ENCODE results near the gene CYB5A. TPM values are rescaled to one million over a fixed set of nuclear protein-coding genes. Genes with fewer than 3 reads are reported as not detected.

CYB5A gene
- total and polyA plus RNA-seq, 2 of the 8 experiments (the other 6 are each of a cell fraction or from before 2014, with no cell fraction given), result 154 to 195 TPM

DNA sequence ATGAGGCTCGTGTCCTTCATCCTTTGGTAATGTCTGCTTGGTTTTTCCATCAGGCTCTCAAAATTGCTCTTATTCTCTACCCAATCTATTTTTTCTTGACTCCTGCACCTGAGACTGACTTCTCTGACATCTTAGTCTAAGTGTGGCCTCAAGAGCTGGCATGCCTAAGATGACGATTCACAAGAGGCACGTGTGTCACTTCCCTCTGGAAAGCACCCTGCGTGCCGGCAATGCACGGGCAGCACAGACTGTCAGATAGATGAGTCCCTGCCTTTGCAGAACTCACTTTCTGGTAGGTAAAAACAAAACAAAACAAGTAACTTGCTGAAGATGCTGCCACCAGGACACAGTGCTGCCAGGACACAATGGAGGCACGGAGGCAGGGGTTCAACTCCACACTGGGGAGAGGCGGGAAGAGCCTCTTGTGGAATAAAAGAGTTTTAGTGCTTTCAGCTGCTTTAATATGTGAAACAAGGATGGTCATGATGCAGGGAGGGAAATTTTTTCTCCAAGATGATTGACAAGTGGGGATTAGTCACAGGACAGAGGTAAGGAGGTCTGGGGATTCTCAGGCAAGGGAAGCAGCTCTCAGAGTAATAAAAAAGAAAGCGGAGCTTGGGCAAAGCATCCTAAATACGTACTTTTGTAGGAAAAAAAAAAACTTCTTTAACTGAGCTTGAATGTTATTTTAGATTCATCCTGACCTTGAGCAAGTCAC lies 27.3 kb downstream of the CYB5A start:
- Histone ChIP-seq H3K23me2 (ENCODE audit: low read depth, low read length) (no peaks in the 10 kb centered on the region), H2BK15ac (ENCODE audit: low read length) (no peak overlapping the region), H3K36me3 (ENCODE audit: control insufficient read depth in 2 of 4, insufficient read depth in 4 of 4, low read length in 3 of 4) (peaks cover 0 to 21% (median 9%) of the 10 kb centered on the region in 4 experiments; a peak in 3 of 8 replicates), H4K5ac (ENCODE audit: insufficient read length, low read depth, low read length) (no peak overlapping the region), H3K4me2 (ENCODE audit: insufficient read depth in 1 of 2, low read depth in 2 of 2, low read length in 2 of 2) (no peak overlapping the region), H2AK5ac (ENCODE audit: low read depth, low read length) (no peak overlapping the region), H2BK12ac (ENCODE audit: low read depth, low read length) (no peak overlapping the region), H3K18ac (ENCODE audit: extremely low read depth, low read length) (no peak overlapping the region), H2BK5ac (ENCODE audit: low read depth, low read length) (no peak overlapping the region), H3K9ac (replicated peaks in 1 of 4; ENCODE audit: extremely low read depth in 1 of 4, low read depth in 3 of 4, low read length in 3 of 4) (no peak overlapping the region), H3K14ac (ENCODE audit: insufficient read length) (no peak overlapping the region), H2AFZ (ENCODE audit: low read length) (no peak overlapping the region), H4K20me1 (replicated peaks in 1 of 2; ENCODE audit: control insufficient read depth in 1 of 2, insufficient read depth in 2 of 2, low read length in 2 of 2) (peaks cover 3 to 5% of the 10 kb centered on the region in 2 experiments), H3K27me3 (replicated peaks in 1 of 4; ENCODE audit: control insufficient read depth in 3 of 4, extremely low read depth in 1 of 4, insufficient read depth in 3 of 4, low read length in 3 of 4) (no peaks in the 10 kb centered on the region), H3K79me1 (ENCODE audit: low read depth, low read length) (peaks cover 9% of the 10 kb centered on the region), H3K4me1 (replicated peaks in 1 of 4; ENCODE audit: control insufficient read depth in 3 of 4, insufficient read depth in 4 of 4, low read length in 3 of 4) (peaks cover 0 to 8% (median 0%) of the 10 kb centered on the region in 4 experiments; a peak in 2 of 7 replicates), H3K79me2 (ENCODE audit: control insufficient read depth in 1 of 2, insufficient read depth in 2 of 2, low read length in 2 of 2) (peaks cover 0 to 33% of the 10 kb centered on the region in 2 experiments; a peak in 2 of 4 replicates), H4K91ac (replicated peaks; ENCODE audit: insufficient read length, low read length) (no peak overlapping the region), H2BK20ac (ENCODE audit: low read length) (no peak overlapping the region), H3K23ac (ENCODE audit: insufficient read length) (no peak overlapping the region), H2BK120ac (replicated peaks; ENCODE audit: low read depth, low read length) (no peak overlapping the region), H3K56ac (replicated peaks; ENCODE audit: insufficient read length, low read depth, low read length) (no peak overlapping the region), H3K4ac (replicated peaks; ENCODE audit: insufficient read length, low read depth, low read length) (no peak overlapping the region), H3K9me3 (ENCODE audit: insufficient read depth in 2 of 2, low read depth in 1 of 2, low read length in 1 of 2) (no peaks in the 10 kb centered on the region), H4K8ac (ENCODE audit: extremely low read depth, insufficient read depth, low read length) (no peak overlapping the region), H3K27ac (ENCODE audit: low read depth, low read length) (no peak overlapping the region), H3K4me3 (ENCODE audit: extremely low read depth in 1 of 4, insufficient read depth in 2 of 4, low read depth in 3 of 4, low read length in 4 of 4) (no peak overlapping the region)
- 75% methylated on average over 10 of the region's 10 CpGs; no CpG with 5 or more reads in 1 of the 2 experiments for WGBS, 2 experiments (ENCODE audit: extremely low coverage in 1 of 2, insufficient coverage in 1 of 2, insufficient read length in 1 of 2, insufficient replicate concordance in 2 of 2, low coverage in 1 of 2, low lambda C conversion rate in 2 of 2, missing lambda C conversion rate in 1 of 2)
- POLR2A ChIA-PET (ENCODE audit: partially characterized antibody), result interaction anchor here (1.5 kb wide), 1 partner anchor 10 kb away, joined by 6 read pairs; no protein-coding TSS in a partner anchor
- DNase-seq (ENCODE audit: low read depth in 1 of 2, low spot score in 2 of 2), result no peak
- FAIRE-seq, result no peak
- CTCF ChIA-PET (ENCODE audit: partially characterized antibody), result interaction anchor here (0.8 to 1.2 kb wide), 2 partner anchors 11 to 23 kb away, joined by 3 to 4 read pairs; no protein-coding TSS in a partner anchor
- TF ChIP-seq EP300 (IDR thresholded peaks at IDR 0.05; ENCODE audit: borderline replicate concordance in 1 of 2, low read depth in 2 of 2, low read length in 2 of 2), result no peak
- TF ChIP-seq KDM1A (IDR thresholded peaks at IDR 0.05; ENCODE audit: borderline replicate concordance, low read length), result no peak
- no peak for TF ChIP-seq TEAD4 (IDR thresholded peaks at IDR 0.05; ENCODE audit: low read depth, low read length)
- TF ChIP-seq GABPA (IDR thresholded peaks at IDR 0.05; ENCODE audit: borderline replicate concordance, insufficient read depth, low read length), result no peak
- TF ChIP-seq SIX5 (IDR thresholded peaks at IDR 0.05; ENCODE audit: low read depth, low read length), result no peak
- TF ChIP-seq, protein P1, sequence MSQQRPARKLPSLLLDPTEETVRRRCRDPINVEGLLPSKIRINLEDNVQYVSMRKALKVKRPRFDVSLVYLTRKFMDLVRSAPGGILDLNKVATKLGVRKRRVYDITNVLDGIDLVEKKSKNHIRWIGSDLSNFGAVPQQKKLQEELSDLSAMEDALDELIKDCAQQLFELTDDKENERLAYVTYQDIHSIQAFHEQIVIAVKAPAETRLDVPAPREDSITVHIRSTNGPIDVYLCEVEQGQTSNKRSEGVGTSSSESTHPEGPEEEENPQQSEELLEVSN (IDR thresholded peaks at IDR 0.05), result no peak
- no peak for TF ChIP-seq JUND (IDR thresholded peaks at IDR 0.05; ENCODE audit: low read length)
- TF ChIP-seq KDM5A (IDR thresholded peaks at IDR 0.05; ENCODE audit: low read length), result no peak
- no peak for TF ChIP-seq HDAC2 (IDR thresholded peaks at IDR 0.05; ENCODE audit: borderline replicate concordance in 1 of 2, low read depth in 2 of 2, low read length in 2 of 2)
- no peak for TF ChIP-seq RXRA (IDR thresholded peaks at IDR 0.05; ENCODE audit: insufficient read depth, low read depth, low read length)
- TF ChIP-seq NRF1 (IDR thresholded peaks at IDR 0.05; ENCODE audit: low read depth, low read length), result no peak
- no peak for TF ChIP-seq SP1 (IDR thresholded peaks at IDR 0.05; ENCODE audit: low read depth, low read length)

Measured in H1 (cell line).